Measurements from ENCODE around the gene SLC6A9.

Gene SLC6A9

DNA sequence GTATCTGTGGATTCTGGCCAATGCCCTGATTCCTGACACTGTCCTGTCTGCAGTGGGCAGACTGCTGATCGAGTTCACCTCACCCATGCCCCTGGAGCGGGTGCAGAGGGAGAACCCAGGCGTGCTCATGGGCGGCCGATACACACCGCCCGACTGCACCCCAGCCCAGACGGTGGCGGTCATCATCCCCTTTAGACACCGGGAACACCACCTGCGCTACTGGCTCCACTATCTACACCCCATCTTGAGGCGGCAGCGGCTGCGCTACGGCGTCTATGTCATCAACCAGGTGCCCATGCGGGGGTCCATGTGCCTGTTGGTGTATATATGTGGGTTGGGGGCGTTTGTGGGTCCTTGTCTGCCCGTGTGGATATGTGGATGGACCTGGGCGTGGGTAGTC is 49.6 kb downstream of the SLC6A9 start:
- DNase-seq, result no peak

DNA sequence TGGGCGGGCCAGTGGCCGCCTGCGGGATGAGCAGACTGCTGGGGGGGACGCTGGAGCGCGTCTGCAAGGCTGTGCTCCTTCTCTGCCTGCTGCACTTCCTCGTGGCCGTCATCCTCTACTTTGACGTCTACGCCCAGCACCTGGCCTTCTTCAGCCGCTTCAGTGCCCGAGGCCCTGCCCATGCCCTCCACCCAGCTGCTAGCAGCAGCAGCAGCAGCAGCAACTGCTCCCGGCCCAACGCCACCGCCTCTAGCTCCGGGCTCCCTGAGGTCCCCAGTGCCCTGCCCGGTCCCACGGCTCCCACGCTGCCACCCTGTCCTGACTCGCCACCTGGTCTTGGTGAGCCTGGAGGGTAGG is 50.1 kb downstream of the SLC6A9 start:
- no peak for DNase-seq

DNA sequence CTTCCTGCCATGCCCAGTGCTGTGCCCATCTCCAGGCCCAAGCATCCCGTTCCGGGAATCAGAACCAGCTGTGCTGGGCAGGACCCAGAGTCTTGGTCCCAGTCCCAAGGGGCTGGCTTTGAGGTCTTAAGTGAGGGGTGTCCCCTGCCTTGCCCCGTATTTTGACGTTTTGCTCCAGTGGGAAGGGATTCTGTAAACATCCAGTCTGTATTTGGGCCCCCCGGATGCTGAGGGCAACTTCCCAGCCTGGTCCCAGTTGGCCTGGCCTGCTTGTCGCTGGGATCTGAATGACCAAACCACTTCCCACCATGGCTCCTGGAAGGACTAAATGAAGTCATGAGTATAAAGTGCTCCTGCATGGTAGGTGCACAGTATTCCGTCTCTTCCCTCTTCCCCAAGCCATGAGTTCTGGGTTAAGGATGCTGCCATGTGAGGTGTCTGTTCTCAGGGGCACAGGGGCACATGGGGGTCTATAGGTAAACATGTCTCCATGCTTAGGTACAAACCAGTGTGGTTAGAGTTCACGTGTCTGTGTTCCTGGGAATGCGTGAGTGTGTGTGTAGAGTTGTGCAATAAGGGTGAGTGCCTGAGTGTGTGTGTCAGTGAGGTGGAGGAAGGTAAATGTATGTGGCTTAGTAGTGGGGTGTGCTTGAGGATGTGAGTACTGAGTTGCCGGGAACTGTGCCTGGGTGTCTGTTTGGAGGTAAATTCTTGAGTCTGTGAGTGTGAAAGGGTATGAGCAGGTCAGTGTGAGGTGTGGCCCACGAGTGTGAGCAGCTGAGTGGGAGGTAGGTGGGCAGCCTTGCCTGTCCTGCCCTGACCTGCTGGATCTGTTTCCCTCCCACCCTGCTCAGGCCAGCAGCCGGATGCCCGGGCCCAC is 50.8 kb downstream of the SLC6A9 start:
- DNase-seq, result no peak

DNA sequence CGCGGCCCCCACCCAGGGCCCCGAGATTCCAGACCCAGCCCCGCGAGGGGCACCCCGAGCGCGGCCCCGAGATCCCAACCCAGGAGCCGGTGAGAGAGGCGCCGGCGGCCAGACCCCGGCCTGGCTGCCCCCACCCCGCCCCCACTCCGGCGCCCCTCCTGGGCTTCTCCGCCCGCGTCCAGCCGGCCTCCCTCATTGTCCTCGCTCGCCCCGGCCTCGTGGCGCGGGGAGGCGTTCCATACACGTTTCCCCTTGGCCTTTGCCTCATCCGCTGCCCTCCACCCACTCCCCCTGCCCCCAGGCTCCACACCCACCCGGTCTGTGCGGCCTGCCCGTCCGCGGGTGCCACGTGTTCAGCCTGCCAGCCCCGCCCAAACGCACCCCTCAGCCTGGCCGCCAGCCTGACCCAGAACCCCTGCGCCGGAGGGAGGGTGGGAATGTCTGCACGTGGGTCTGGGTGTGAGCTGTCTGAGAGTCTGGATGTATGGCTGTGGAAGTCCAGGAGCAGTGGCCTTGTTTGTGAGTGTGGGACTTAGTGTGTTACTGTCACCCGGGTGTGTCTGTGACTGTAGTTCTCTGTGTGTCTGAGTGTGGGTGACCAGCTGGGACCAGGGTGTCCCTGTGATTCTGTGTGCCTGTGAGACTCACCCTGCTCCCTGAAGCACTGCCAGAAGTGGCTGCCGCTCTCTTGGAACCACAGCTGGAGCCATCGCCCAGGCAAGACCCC is 51.6 kb downstream of the SLC6A9 start:
- DNase-seq, result peak in 1 of 2 donors; percentile 20

DNA sequence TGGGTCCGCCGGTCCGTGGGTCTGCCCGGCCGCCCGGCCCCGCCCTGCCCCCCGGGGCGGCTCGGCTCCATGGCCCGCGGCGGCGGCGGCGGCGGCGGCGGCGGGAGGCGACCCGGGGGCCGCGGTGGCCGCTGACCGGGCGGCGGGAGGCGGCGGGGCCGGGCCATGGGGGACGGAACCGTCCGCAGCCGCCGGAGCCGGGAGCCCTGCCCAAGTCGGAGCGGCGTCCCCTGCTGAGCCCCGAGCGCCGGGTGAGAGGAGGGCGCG is 52.1 kb downstream of the SLC6A9 start:
- DNase-seq, result no peak

DNA sequence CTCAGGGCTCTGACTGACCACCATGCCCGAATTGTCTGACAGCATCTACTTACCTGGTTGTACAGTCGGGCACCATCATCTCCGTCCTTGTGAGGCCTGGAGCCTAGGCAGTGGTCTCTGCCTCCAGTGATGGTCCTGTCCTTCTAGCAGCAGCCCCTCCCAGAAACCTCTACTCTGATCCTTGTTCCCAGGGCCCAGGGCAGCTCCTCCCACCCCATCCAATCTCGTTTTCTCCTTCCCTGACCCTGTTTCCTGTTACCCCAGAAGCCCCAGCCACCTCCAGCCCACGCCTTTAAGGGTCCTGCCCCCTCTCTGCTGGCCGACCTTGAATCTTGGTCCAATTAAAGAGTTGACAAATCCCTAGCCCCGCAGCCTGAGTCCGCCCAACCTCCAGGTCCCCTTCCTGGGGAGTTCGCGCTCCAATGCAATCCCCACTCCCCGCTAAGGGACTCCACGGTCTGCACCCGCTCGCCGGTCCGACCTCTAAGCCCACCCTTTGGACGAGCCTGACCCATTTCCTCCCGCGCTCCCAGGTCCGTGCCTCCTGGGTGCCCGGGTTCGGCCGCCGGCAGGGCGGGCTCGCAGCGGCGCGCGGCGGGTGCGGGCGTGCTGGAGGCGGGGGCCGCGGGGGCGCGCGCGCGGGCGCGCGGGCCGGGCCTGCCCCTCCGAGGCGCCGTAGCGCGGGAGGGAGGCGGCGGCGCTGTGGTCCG is 52.6 kb downstream of the SLC6A9 start, which contains the start of gene B4GALT2:
B4GALT2 (plus strand) TSS at position 660 of the 710 bp plus-strand sequence. CDS start 1,951 bp downstream, outside the sequence.
- DNase-seq, result peak; percentile 35 to 44

DNA sequence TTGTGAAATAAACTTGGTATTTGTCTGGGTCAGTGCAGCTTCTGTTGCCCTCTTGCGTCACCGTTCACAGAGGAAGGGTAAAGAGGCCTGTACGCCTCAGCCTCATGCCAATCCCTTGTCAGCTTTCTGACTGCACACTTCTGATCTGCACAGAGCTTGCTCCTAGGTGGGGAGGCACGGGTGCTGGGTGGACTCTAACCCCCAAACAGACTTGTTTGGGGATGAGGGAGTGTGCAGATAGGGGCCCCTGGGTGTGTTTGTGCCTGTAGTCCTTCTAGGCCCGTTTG is 53.1 kb downstream of the SLC6A9 start:
- no peak for DNase-seq

DNA sequence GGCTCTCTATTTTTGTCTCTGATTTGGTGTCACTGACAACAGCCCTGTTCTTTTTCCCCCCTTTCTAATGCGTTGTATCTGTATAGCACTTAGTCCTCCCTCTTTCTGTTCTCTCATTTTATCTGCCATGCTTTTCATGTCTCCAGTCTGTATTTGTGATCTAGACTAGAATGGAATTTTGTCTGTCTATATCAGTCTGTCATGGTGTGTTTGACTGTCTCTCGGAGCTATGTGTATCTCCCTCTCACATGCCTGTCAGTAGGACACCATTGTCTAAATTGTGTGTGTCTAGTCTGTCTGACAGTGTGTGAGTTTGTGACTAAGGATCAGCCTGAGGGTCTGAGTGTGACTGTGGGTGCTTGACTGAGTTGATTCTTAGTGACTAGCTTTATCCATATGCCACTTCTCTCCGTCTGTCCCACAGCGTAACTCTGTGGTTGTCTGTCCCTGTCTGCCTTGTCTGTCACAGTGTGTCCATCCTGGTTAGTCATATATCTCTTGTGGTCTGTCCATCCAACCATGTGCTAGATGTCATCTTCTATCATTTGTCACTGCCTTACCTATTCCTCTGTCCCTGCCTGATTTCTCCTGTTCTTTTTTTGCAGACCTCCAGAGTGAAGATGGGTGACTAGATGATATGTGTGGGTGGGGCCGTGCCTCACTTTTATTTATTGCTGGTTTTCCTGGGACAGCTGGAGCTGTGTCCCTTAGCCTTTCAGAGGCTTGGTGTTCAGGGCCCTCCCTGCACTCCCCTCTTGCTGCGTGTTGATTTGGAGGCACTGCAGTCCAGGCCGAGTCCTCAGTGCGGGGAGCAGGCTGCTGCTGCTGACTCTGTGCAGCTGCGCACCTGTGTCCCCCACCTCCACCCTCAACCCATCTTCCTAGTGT is 53.6 kb downstream of the SLC6A9 start:
- no peak for DNase-seq

DNA sequence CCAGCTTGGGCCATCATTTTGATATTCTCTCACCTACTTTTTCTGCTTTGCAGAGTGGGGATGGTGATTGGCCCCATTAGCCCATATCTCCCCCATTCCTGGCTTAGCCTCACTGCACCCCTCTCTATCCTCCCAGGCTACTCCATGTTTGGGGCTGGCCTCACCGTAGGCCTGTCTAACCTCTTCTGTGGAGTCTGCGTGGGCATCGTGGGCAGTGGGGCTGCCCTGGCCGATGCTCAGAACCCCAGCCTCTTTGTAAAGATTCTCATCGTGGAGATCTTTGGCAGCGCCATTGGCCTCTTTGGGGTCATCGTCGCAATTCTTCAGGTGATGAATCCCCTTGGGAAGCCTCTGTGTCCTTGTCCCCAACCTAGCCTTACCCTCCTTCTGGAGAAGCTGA is 54.4 kb downstream of the SLC6A9 start:
- DNase-seq, result no peak

DNA sequence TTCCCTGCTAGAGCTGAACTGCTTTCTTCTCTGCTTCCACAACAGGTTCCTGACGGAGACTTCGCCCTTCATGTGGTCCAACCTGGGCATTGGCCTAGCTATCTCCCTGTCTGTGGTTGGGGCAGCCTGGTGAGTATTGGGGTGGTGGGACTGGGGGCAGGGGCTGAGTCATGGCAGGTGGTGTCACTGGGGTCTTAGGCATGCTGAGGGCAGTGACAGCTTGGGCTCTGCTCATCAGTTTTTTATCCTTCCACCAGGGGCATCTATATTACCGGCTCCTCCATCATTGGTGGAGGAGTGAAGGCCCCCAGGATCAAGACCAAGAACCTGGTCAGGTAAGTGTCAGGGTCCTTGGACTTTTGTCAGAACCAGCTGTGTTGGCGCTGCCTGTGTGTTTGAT is 55.2 kb downstream of the SLC6A9 start:
- DNase-seq, result no peak

DNA sequence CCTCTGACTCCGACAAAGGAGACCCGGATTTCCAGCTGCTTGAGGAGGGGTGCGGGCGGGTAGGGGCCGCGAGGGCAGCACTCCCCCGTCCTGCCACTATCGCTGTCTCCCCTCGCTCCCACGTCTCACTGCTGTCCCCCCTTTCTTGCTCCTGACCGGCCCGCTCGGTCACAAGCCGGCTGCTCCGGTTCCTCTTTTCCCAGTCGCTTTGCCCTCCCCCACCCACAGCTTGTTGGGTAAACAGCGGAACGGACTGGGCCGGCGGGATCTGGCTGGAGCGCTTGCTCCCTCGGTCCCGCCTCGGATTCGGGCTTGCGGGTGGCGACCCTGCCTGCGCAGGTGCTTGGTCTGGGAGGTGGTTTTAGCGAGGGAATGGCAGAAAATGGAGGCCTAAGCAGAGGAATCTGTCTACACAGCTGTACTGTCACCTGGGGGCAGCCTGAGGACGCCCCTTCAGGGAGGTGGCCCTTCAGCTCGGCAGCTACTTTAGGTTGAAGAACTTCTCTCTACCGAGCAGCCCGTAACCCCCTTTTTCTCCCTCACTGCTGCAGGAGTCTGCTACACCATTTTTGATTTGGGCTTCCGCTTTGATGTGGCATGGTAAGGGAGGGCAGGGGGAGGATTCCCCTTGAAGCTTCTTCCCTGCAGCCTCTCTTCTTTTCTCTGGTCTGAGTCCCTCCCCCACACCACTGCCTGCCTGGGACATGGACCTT is 55.9 kb downstream of the SLC6A9 start:
- peak; percentile 53 to 61 for DNase-seq

DNA sequence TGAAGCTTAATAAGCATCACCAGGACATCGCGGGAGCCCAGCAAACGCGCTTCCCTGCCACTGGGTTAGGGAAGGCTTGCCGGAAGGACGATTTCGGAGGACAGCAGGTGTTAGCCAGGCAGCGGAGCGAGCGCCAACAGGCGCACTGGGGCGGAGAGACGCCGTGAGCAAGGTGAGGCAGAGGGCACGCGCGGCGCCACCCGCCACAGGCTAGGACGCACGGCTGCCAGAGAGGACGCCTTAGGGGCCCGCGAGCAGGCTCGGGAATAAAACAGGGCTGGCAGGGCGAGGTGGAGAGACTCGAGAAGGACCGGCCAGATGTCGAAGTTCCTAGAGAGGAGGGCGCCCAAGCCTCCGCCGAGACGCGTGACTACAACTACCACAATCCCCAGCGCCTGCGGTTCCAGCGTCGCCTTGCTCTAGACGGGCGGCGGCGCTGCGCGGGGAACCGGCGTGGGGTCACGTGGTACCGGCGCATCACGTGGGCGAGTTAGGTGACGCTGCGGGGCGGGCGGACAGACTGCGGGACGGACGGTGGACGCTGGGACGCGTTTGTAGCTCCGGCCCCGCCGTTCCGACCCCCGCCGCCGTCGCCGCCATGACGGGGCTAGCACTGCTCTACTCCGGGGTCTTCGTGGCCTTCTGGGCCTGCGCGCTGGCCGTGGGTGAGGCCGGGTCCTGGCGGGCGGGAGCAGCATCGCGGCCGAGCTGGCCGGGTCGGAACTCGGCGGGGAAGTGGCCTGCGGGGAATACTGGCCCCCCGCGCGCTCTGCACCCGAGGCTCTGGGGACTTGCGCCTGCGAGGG is 56.6 kb downstream of the SLC6A9 start, which contains the start of gene ATP6V0B:
ATP6V0B (plus strand) TSS at position 518 of the 806 bp plus-strand sequence; CDS start at position 599, 81 bp downstream.
- peak; percentile 90 for DNase-seq

DNA sequence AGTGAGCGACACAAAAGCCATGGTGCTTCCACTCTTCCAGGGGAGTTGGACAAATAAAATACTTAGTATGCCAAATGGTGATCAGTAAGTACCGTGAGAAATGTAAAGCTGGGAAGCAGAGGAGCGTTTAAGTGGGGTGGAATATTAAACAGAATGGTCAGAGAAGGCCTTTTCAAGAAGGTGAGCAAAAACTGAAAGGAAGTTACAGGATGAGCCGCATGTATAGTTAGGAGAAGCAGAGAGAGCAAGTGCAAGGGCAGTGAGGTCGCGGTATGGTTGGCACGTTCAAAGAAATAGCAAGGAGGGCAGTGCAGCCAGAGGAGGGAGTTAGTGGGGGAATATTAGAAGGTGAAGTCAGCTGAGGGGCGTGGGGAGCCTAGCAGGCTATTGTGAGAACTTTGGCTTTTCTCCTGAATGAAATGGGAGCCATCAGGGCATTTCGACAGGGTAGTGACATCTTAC is 57.2 kb downstream of the SLC6A9 start:
- DNase-seq, result no peak

DNA sequence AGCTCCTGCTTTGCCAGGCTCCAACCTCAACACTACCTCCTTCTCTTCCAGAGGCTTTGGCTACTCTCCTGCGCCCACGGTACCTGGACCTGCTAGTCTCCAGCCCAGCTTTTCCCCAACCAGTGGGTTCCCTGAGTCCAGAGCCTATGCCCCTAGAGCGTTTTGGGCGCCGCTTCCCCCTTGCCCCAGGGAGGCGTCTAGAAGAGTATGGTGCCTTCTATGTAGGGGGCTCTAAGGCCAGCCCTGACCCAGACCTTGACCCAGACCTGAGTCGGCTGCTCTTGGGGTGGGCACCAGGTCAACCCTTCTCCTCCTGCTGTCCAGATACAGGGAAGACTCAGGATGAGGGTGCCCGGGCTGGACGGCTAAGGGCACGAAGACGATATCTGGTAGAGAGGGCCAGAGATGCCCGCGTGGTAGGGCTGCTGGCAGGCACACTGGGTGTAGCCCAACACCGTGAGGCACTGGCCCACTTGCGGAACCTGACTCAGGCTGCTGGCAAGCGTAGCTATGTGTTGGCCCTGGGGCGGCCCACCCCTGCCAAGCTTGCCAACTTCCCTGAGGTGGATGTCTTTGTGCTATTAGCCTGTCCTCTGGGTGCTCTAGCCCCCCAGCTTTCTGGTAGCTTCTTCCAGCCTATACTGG is 59.8 kb downstream of the SLC6A9 start:
- no peak for DNase-seq

DNA sequence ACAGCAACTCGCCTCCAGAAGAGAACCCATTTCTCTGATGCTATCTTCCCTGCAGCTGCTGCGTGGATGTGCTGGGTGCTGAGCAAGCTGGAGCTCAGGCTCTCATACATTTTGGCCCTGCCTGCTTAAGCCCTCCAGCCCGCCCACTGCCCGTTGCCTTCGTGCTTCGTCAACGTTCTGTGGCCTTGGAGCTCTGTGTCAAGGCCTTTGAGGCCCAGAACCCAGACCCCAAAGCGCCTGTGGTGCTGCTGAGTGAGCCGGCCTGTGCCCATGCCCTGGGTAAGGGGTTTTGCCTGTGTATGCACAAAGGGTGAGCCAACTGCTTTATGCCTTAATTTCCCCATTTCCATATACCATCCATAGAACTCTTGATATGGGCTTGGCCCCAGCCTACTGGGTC is 60.4 kb downstream of the SLC6A9 start:
- no peak for DNase-seq

DNA sequence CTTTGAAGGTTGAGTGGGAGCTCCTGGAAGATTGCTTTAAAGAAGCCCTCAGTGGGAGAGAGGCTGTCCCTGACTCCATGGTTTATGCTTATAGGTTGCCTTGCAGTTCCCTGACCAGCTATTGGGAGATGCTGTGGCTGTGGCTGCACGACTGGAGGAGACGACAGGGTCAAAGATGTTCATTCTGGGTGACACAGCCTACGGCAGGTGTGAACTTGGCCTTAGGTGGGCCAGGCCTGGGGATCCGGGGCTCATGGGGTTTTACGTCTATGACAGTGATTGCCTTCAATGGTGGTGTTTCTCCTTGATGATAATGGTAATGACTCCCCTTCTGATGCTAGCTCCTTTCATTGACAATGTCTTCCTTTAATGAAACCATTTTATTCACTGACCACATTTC is 60.8 kb downstream of the SLC6A9 start:
- DNase-seq, result no peak

DNA sequence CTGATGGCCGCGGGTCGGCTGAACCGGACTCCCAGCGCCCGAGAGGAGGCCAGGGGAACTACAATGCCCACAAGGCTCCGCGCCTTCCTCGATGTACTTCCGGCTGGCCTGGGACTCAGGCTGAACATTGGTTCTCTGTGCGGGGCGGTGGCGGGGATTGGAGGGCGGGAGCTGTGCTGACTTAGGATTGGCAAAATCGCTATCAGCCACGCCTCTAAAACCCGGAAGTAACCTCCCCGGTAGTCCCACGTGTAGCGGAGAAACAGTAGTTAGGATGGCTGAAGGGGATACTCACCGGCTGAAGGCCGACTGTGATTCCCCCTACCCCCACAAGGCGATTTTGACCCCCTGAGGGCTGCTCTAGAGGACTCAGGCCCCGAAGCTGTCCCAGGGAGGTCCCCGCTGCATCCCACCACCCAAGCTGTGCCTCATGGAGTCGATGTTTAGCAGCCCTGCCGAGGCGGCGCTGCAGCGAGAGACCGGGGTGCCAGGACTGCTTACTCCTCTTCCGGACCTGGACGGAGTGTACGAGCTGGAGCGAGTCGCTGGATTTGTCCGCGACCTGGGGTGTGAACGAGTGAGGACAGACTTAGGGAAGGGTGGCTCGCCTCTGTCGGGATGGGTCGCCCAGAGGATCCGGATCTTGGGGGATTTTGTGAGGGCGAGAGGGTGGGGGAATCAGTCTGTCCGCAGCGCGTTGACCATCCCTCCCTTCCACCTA is 61.4 kb downstream of the SLC6A9 start, which contains the start of gene DPH2:
DPH2 (plus strand) TSS at position 265 of the 721 bp plus-strand sequence; CDS start at position 431, 166 bp downstream.
- peak; percentile 95 to 96 for DNase-seq

DNA sequence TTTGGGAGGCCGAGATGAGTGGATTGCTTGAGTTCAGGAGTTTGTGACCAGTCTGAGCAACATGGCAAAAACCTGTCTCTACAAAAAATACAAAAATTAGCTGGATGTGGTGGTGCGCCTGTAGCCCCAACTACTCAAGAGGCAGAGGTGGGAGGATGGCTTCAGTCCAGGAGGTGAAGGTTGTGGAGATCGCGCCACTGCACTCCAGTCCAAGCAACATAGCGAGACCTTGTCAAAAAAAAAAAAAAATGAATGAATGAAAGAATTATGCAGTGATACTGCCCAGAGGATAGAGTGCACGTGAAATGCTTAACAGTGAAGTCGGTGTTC is 61.9 kb downstream of the SLC6A9 start:
- DNase-seq, result no peak

DNA sequence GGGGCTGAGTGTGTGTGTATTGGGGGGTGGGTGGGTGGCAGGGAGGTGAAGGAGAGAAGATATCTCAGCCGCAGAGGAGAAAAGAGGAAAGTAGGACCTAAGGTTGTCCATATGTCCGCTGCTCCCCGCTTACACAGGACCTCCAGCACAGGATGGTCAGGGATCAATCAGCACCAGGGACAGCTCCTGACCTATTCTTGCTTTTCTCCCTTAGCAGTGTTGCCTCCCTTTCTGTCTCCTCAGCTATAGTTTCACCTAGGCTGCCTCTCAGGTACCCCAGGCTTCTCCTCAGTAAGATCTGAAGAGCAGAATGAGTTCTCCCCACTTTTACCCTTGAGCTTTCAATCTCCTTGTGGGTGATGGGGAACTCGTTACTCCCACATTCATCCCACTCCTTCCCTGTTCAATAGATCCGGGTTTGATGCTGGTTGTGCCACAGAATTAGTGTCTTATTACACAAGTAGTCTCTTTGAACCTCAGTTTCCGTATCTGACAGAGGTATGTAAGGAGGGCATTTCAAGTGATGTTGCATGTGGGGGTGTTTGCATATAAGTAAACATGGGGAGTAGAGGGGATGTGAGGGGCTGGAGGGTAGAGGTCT is 62.8 kb downstream of the SLC6A9 start:
- DNase-seq, result no peak

DNA sequence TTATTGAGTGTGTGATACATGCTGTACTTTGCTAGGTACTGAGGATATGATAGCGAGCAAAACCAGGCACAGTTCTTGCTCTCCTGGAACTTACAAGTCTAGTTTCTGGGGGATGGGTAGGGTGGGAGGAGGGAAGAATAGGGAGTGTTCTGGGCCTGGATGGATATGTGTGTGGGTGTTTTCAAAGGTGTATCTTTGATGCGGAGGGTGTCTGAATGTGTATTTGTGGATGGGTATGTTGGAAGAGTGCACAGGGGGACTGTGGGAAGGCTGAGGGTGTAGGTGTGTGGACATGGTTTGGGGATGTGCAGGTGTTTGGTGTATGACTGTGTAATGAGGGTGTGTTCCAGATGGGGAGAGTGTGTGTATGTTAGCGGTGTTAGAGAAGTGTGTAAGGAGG is 65.9 kb downstream of the SLC6A9 start:
- no peak for DNase-seq
